ENCODE results near the gene PRKCZ. TPM values are rescaled to one million over a fixed set of nuclear protein-coding genes. Genes with fewer than 3 reads are reported as not detected.

The PRKCZ gene
- total and polyA plus RNA-seq, 2 donors (not counting 1 experiment from before 2014, with no cell fraction given), result 1.6 to 2.0 TPM

DNA sequence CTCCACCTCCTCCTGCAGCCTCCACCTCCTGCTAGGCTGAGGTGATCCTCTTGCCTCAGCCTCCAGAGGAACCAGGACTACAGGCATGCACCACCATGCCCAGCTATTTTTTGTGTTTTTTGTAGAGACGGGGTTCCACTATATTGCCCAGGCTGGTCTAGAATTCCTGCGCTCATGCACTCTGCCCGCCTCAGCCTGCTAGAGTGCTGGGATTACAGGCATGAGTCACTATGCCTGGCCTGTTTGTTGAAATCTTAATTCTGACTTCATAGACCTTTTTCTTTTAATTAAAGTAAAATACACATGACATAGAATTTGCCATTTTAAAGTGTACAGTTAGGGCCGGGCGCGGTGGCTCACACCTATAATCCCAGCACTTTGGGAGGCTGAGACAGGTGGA lies 101.7 kb downstream of the PRKCZ start:
- H3K4me2 ChIP-seq (ENCODE audit: extremely low read depth, insufficient read depth, low read length), result no peak overlapping the region
- no peak for TF ChIP-seq CTCF (conservative IDR thresholded peaks at IDR 0.05 in 1 of 2, IDR thresholded peaks at IDR 0.05 in 1 of 2; ENCODE audit: low read depth in 1 of 2, low read length in 2 of 2)
- H3K4me1 ChIP-seq (ENCODE audit: control insufficient read depth, extremely low read depth, insufficient read depth, low read length), result no peaks in the 10 kb centered on the region
- no peaks in the 10 kb centered on the region for H3K36me3 ChIP-seq (ENCODE audit: control insufficient read depth, insufficient read depth, low read length)
- no peak overlapping the region for H3K9ac ChIP-seq (ENCODE audit: insufficient read depth, low read length)
- H3K4me3 ChIP-seq (replicated peaks in 1 of 4; ENCODE audit: control extremely low read depth in 1 of 4, insufficient read depth in 1 of 4, low read depth in 3 of 4, low read length in 4 of 4), result no peak overlapping the region
- H4K20me1 ChIP-seq (ENCODE audit: control insufficient read depth, extremely low read depth, insufficient read depth, low read length), result no peaks in the 10 kb centered on the region
- DNase-seq (ENCODE audit: low read depth in 2 of 2), result no peak
- no peaks in the 10 kb centered on the region for H3K27me3 ChIP-seq (ENCODE audit: control insufficient read depth, insufficient read depth, low read length)
- no peaks in the 10 kb centered on the region for H3K9me3 ChIP-seq (ENCODE audit: control insufficient read depth, insufficient read depth, low read depth, low read length)
- no peak overlapping the region for H2AFZ ChIP-seq (ENCODE audit: low read length)
- no peaks in the 10 kb centered on the region for H3K79me2 ChIP-seq (ENCODE audit: control insufficient read depth, insufficient read depth, low read length)
- H3K27ac ChIP-seq (ENCODE audit: insufficient read depth, low read length), result no peak overlapping the region

DNA sequence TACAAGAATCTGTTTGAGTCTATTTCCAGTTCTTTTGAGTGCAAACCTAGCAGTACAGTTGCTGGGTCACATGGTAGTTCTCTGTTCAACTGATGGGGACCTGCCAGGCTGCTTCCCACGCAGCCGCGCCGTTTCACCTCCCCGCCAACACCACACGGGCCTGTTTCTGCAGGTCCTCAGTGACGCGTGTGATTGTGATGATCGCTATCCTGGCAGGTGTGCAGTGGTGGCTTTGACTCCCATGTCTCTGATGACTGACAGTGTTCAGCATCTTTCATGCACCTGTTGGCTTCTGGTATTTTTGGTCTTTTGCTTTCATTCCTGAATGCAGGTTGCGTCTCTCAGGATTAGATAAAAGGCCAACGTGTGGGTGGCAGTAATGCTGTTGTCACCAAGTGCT lies 102.7 kb downstream of the PRKCZ start:
- no peaks in the 10 kb centered on the region for H3K36me3 ChIP-seq (ENCODE audit: control insufficient read depth, insufficient read depth, low read length)
- H2AFZ ChIP-seq (ENCODE audit: low read length), result no peak overlapping the region
- no peaks in the 10 kb centered on the region for H3K4me1 ChIP-seq (ENCODE audit: control insufficient read depth, extremely low read depth, insufficient read depth, low read length)
- H3K9me3 ChIP-seq (ENCODE audit: control insufficient read depth, insufficient read depth, low read depth, low read length), result no peaks in the 10 kb centered on the region
- H3K27ac ChIP-seq (ENCODE audit: insufficient read depth, low read length), result no peak overlapping the region
- no peaks in the 10 kb centered on the region for H4K20me1 ChIP-seq (ENCODE audit: control insufficient read depth, extremely low read depth, insufficient read depth, low read length)
- H3K4me2 ChIP-seq (ENCODE audit: extremely low read depth, insufficient read depth, low read length), result no peak overlapping the region
- H3K4me3 ChIP-seq (replicated peaks in 1 of 4; ENCODE audit: control extremely low read depth in 1 of 4, insufficient read depth in 1 of 4, low read depth in 3 of 4, low read length in 4 of 4), result no peak overlapping the region
- H3K27me3 ChIP-seq (ENCODE audit: control insufficient read depth, insufficient read depth, low read length), result no peaks in the 10 kb centered on the region
- H3K9ac ChIP-seq (ENCODE audit: insufficient read depth, low read length), result no peak overlapping the region
- no peak for DNase-seq (ENCODE audit: low read depth in 2 of 2)
- no peaks in the 10 kb centered on the region for H3K79me2 ChIP-seq (ENCODE audit: control insufficient read depth, insufficient read depth, low read length)
- no peak for TF ChIP-seq CTCF (conservative IDR thresholded peaks at IDR 0.05 in 1 of 2, IDR thresholded peaks at IDR 0.05 in 1 of 2; ENCODE audit: low read depth in 1 of 2, low read length in 2 of 2)
- no peak for TF ChIP-seq EZH2 (IDR thresholded peaks at IDR 0.05; ENCODE audit: low read length, missing control alignments)

DNA sequence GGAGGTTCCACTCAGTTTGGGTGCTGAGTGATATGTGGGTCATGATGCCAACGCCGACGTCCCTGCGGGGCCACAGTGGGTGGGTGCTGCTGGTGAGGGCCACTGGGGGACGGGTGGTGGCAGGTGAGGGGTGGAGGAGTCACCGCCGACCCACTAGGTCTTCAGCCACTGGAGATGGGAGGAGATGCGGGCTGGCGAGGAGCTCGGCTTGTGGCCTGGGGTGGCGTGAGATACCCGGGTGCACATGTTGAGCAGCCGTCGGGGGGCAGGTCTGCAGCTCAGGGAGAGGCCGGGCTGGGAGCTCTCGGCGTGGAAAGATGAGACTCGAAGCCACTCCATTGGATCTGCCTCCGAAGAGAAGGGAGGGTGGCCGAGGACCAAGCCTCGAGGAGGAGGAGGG lies 103.8 kb downstream of the PRKCZ start:
- Histone ChIP-seq H3K27ac (ENCODE audit: insufficient read depth, low read length) (no peak overlapping the region), H3K79me2 (ENCODE audit: control insufficient read depth, insufficient read depth, low read length) (no peaks in the 10 kb centered on the region), H3K4me2 (ENCODE audit: extremely low read depth, insufficient read depth, low read length) (no peak overlapping the region), H4K20me1 (ENCODE audit: control insufficient read depth, extremely low read depth, insufficient read depth, low read length) (no peaks in the 10 kb centered on the region), H3K4me1 (ENCODE audit: control insufficient read depth, extremely low read depth, insufficient read depth, low read length) (no peaks in the 10 kb centered on the region), H3K27me3 (ENCODE audit: control insufficient read depth, insufficient read depth, low read length) (no peaks in the 10 kb centered on the region), H3K36me3 (ENCODE audit: control insufficient read depth, insufficient read depth, low read length) (no peaks in the 10 kb centered on the region), H2AFZ (ENCODE audit: low read length) (no peak overlapping the region), H3K4me3 (replicated peaks in 1 of 4; ENCODE audit: control extremely low read depth in 1 of 4, insufficient read depth in 1 of 4, low read depth in 3 of 4, low read length in 4 of 4) (no peak overlapping the region), H3K9ac (ENCODE audit: insufficient read depth, low read length) (no peak overlapping the region), H3K9me3 (ENCODE audit: control insufficient read depth, insufficient read depth, low read depth, low read length) (no peaks in the 10 kb centered on the region)
- TF ChIP-seq EZH2 (IDR thresholded peaks at IDR 0.05; ENCODE audit: low read length, missing control alignments) (no peak), CTCF (conservative IDR thresholded peaks at IDR 0.05 in 1 of 2, IDR thresholded peaks at IDR 0.05 in 1 of 2; ENCODE audit: low read depth in 1 of 2, low read length in 2 of 2) (no peak)
- no peak for DNase-seq (ENCODE audit: low read depth in 2 of 2)
